ENCODE data around the gene MAML2. TPM values are rescaled to one million over a fixed set of nuclear protein-coding genes. Genes with fewer than 3 reads are reported as not detected.

The MAML2 gene
- total RNA-seq, 1 donor from 2014 or later = 3.8 TPM

DNA sequence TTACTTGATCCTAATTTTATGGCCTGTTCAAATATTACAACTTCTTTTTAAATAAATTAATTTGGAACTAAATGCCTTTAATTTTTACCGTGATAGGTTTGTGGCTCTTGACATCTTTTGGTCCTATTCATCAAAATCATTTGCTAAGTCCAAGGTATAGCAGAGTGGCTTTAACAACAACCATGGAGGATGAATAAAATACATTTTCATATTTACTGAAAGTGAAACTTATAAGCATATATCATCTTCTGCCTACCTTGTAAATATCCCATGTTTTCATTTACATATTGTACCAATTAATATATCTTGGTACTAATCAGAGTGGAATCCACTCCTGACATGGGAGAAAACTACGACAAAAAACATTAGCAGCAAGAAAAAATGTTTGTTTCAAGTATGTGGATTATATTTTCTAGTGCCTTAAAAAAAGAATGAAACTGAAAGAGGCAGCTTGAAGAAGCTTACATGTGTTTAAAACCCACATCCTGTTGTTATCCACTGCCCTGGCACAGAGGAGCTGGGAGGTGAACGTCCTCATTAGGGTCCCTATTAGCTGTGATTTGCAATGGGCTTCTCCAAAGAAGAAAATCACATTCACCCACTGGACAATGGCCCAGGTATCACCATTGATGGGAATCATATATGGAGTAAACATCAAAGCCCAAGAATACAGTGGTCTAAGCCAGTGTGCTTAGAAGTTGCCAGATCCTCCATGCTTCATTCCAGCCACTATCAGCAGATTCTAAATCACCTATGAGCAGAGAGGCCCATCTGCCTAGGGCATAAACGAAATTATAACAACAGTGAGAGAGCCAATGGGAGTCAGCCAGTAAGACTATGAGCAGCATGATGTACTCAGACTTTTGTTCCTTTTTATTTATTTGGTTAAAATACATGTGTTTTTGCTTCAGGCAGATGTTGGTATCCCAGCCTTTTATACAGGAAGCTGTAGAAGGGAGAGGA, 84.7 kb downstream of the MAML2 start:
- Mint-ChIP-seq H3K27me3 (ENCODE audit: insufficient read depth, low read depth) (peaks cover 2% of the 10 kb centered on the region), H3K4me3 (no peak overlapping the region), H3K36me3 (peaks cover 5% of the 10 kb centered on the region), H3K9me3 (no peaks in the 10 kb centered on the region), H3K4me1 (peaks cover 42% of the 10 kb centered on the region), H3K27ac (peak overlapping the region; percentile 64)
- Histone ChIP-seq H2AFZ (replicated peaks) (no peak overlapping the region), H3K9me3 (ENCODE audit: low read depth) (no peaks in the 10 kb centered on the region), H3K4me1 (peaks cover 7% of the 10 kb centered on the region), H4K20me1 (ENCODE audit: low read depth) (no peaks in the 10 kb centered on the region), H3K27me3 (no peaks in the 10 kb centered on the region), H3K27ac (no peak overlapping the region), H3K79me2 (ENCODE audit: low read depth) (no peaks in the 10 kb centered on the region), H3K36me3 (no peaks in the 10 kb centered on the region), H3K4me2 (no peak overlapping the region), H3F3A (ENCODE audit: low read depth) (no peaks in the 10 kb centered on the region), H3K4me3 (no peak overlapping the region), H3K9ac (no peak overlapping the region)
- TF ChIP-seq EZH2phosphoT487 (IDR thresholded peaks at IDR 0.05) (no peak), EZH2 (IDR thresholded peaks at IDR 0.05) (no peak)
- no peak for DNase-seq (ENCODE audit: low spot score)

DNA sequence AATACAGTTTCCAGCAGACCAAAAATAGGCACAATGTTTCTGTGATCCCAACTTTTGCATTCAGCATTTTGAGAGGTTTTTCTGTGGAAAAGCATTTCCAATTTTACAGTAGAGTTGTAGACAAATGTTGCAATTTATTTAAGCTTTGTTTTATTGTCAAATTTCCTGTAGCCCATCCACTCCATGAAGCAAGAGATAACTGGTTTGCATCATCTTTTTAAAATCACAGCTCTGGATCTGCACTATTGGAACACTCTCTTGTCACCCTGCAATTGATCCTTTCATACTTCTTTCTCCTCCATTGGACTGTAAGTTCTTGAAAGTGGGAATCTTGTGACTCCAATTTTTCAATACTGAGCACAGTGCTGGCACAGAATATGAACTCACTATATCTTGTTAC, 86.0 kb downstream of the MAML2 start:
- Histone ChIP-seq H4K20me1 (ENCODE audit: low read depth) (no peaks in the 10 kb centered on the region), H3K9ac (no peak overlapping the region)
- no peak overlapping the region for H3K27ac Mint-ChIP-seq

DNA sequence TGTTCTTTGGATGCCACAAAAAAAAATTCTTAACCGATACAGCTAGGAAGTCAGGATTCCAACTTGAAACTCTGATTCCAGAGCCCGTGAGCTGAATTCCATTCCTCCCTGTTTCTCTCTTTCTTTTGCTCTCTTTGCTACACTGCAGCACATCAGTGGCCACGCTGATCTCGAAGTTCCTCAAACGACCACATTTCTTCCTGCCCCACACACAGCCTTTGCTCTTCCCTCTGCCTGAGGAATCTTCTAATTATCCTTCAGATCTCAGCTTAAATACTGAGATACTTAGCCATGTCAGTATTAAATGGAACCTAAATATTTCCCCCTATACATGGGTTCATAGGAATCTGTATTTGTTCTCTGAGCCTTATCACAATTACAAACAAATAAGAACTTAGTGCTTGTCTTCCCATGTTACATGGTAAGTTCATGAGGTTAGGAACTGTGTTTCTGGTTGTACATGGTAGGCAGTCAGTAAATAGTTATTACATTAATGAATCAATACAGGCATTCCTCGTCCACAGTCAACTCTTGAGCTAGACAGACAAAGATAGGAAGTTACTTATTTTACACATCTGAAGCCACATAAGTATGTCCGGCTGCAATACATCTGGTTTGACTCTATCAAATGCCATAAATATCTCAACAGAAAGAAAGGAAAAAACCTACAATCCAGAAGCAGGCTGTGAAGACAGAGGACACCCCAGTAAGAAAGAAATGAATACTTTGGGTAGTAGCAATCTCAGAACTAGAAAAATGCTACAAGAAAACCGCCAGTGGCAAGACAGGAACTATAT, 86.6 kb downstream of the MAML2 start:
- no peak overlapping the region for H2AFZ ChIP-seq (replicated peaks)
- DNase-seq (ENCODE audit: low spot score) = no peak
- H3K36me3 ChIP-seq = no peaks in the 10 kb centered on the region
- TF ChIP-seq EZH2 (IDR thresholded peaks at IDR 0.05) (no peak), EZH2phosphoT487 (IDR thresholded peaks at IDR 0.05) (no peak)
- TF ChIP-seq, protein P1, sequence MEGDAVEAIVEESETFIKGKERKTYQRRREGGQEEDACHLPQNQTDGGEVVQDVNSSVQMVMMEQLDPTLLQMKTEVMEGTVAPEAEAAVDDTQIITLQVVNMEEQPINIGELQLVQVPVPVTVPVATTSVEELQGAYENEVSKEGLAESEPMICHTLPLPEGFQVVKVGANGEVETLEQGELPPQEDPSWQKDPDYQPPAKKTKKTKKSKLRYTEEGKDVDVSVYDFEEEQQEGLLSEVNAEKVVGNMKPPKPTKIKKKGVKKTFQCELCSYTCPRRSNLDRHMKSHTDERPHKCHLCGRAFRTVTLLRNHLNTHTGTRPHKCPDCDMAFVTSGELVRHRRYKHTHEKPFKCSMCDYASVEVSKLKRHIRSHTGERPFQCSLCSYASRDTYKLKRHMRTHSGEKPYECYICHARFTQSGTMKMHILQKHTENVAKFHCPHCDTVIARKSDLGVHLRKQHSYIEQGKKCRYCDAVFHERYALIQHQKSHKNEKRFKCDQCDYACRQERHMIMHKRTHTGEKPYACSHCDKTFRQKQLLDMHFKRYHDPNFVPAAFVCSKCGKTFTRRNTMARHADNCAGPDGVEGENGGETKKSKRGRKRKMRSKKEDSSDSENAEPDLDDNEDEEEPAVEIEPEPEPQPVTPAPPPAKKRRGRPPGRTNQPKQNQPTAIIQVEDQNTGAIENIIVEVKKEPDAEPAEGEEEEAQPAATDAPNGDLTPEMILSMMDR (IDR thresholded peaks at IDR 0.05) = no peak
- H3K27me3 Mint-ChIP-seq (ENCODE audit: insufficient read depth, low read depth) = peaks cover 2% of the 10 kb centered on the region
- H3K79me2 ChIP-seq (ENCODE audit: low read depth) = no peaks in the 10 kb centered on the region
- no peak overlapping the region for H3K4me2 ChIP-seq
- H3K27me3 ChIP-seq = no peaks in the 10 kb centered on the region
- no peak overlapping the region for H3K4me3 Mint-ChIP-seq
- H3F3A ChIP-seq (ENCODE audit: low read depth) = no peaks in the 10 kb centered on the region
- no peaks in the 10 kb centered on the region for H3K9me3 Mint-ChIP-seq
- H3K36me3 Mint-ChIP-seq = peaks cover 4% of the 10 kb centered on the region
- no peak overlapping the region for H3K27ac ChIP-seq
- H3K9me3 ChIP-seq (ENCODE audit: low read depth) = no peaks in the 10 kb centered on the region
- no peak overlapping the region for H3K9ac ChIP-seq
- H4K20me1 ChIP-seq (ENCODE audit: low read depth) = no peaks in the 10 kb centered on the region
- H3K4me1 ChIP-seq = peaks cover 7% of the 10 kb centered on the region
- peaks cover 44% of the 10 kb centered on the region for H3K4me1 Mint-ChIP-seq
- H3K27ac Mint-ChIP-seq = no peak overlapping the region
- no peak overlapping the region for H3K4me3 ChIP-seq

More for the DNA sequence above, 86.0 kb downstream of the MAML2 start:
- Histone ChIP-seq H3K27ac (no peak overlapping the region), H2AFZ (replicated peaks) (no peak overlapping the region), H3K27me3 (no peaks in the 10 kb centered on the region), H3K36me3 (no peaks in the 10 kb centered on the region), H3F3A (ENCODE audit: low read depth) (no peaks in the 10 kb centered on the region), H3K4me1 (peaks cover 7% of the 10 kb centered on the region), H3K4me2 (no peak overlapping the region), H3K79me2 (ENCODE audit: low read depth) (no peaks in the 10 kb centered on the region), H3K9me3 (ENCODE audit: low read depth) (no peaks in the 10 kb centered on the region), H3K4me3 (no peak overlapping the region)
- no peak for DNase-seq (ENCODE audit: low spot score)
- H3K4me3 Mint-ChIP-seq = no peak overlapping the region
- no peaks in the 10 kb centered on the region for H3K9me3 Mint-ChIP-seq
- TF ChIP-seq EZH2phosphoT487 (IDR thresholded peaks at IDR 0.05) (no peak), EZH2 (IDR thresholded peaks at IDR 0.05) (no peak)
- TF ChIP-seq, protein P1 (IDR thresholded peaks at IDR 0.05) = no peak
- H3K4me1 Mint-ChIP-seq = peaks cover 44% of the 10 kb centered on the region
- H3K36me3 Mint-ChIP-seq = peaks cover 4% of the 10 kb centered on the region
- H3K27me3 Mint-ChIP-seq (ENCODE audit: insufficient read depth, low read depth) = peaks cover 2% of the 10 kb centered on the region

All from neural progenitor cell (in vitro differentiated cells).